Calu3 (cell line): ENCODE measurements around the gene ACAA1. TPM values are rescaled to one million over a fixed set of nuclear protein-coding genes. Genes with fewer than 3 reads are reported as not detected.

Experiments used
- BruUV-seq: library from RNA; stranded (reverse); fragments of 400-500 nt; replicated peaks from 2 replicates; lab custom pipeline; 2021; lab: Mats Ljungman, UMichigan
- CTCF ChIA-PET: fragments of 300-600 bp; sonication (Branson Sonifier 250); formaldehyde crosslinking; loops from one replicate; lab custom pipeline; 2022; ENCODE audit warnings: antibody characterized with exemption; lab: Charles Lee
- DNase-seq: peaks from one replicate; pipeline ENCODE4 v3.0.0; 2022
- H3K27ac Mint-ChIP-seq: one replicate; pipeline ENCODE4 v1.8.0; 2022; ENCODE audit warnings: mixed read lengths; ENCODE audit not compliant: unreplicated experiment
- H3K27me3 Mint-ChIP-seq: one replicate; pipeline ENCODE4 v1.8.0; 2022; ENCODE audit warnings: mixed read lengths; ENCODE audit not compliant: unreplicated experiment
- H3K36me3 Mint-ChIP-seq: one replicate; pipeline ENCODE4 v1.8.0; 2022; ENCODE audit warnings: mild to moderate bottlenecking, moderate library complexity, mixed read lengths; ENCODE audit not compliant: insufficient read depth, unreplicated experiment
- H3K4me1 Mint-ChIP-seq: one replicate; pipeline ENCODE4 v1.8.0; 2022; ENCODE audit warnings: mild to moderate bottlenecking, low read depth, mixed read lengths; ENCODE audit not compliant: unreplicated experiment
- H3K4me3 Mint-ChIP-seq: one replicate; pipeline ENCODE4 v1.8.0; 2022; ENCODE audit warnings: mild to moderate bottlenecking, low read depth, moderate library complexity, mixed read lengths; ENCODE audit not compliant: unreplicated experiment
- H3K9me3 Mint-ChIP-seq: one replicate; pipeline ENCODE4 v1.8.0; 2022; ENCODE audit warnings: low read depth, mixed read lengths; ENCODE audit not compliant: unreplicated experiment
- intact Hi-C: fragments of 100-400 bp; cut with micrococcal nuclease; formaldehyde crosslinking; loops from one replicate; pipeline ENCODE4 v1.10.0; 2022; ENCODE audit not compliant: unreplicated experiment
- total RNA-seq: library from RNA; stranded (reverse); gene quantifications from 2 replicates; pipeline ENCODE4 v1.2.3, GENCODE V29; 2022
- TF ChIP-seq, protein P1 (sequence below): fragments of 200-600 bp; IDR thresholded peaks from one replicate; pipeline ENCODE4 v1.8.0; 2022; ENCODE audit warnings: antibody characterized with exemption; ENCODE audit not compliant: unreplicated experiment

ACAA1 gene
- total RNA-seq, 1 experiment from 2014 or later, result 64.5 TPM

GRCh38 chr3:38117163-38117716 lies 19.7 kb downstream of the ACAA1 start:
- H3K4me3 Mint-ChIP-seq, result no peak overlapping the region
- H3K27me3 Mint-ChIP-seq, result peaks cover 13% of the 10 kb centered on the region
- no peak for DNase-seq
- intact Hi-C loops, result loop anchor here (2.0 to 5.0 kb wide), 3 partner anchors 112 to 180 kb away; no protein-coding TSS in a partner anchor
- TF ChIP-seq, protein P1, sequence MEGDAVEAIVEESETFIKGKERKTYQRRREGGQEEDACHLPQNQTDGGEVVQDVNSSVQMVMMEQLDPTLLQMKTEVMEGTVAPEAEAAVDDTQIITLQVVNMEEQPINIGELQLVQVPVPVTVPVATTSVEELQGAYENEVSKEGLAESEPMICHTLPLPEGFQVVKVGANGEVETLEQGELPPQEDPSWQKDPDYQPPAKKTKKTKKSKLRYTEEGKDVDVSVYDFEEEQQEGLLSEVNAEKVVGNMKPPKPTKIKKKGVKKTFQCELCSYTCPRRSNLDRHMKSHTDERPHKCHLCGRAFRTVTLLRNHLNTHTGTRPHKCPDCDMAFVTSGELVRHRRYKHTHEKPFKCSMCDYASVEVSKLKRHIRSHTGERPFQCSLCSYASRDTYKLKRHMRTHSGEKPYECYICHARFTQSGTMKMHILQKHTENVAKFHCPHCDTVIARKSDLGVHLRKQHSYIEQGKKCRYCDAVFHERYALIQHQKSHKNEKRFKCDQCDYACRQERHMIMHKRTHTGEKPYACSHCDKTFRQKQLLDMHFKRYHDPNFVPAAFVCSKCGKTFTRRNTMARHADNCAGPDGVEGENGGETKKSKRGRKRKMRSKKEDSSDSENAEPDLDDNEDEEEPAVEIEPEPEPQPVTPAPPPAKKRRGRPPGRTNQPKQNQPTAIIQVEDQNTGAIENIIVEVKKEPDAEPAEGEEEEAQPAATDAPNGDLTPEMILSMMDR, result no peak
- H3K36me3 Mint-ChIP-seq, result peaks cover 50% of the 10 kb centered on the region
- H3K27ac Mint-ChIP-seq, result no peak overlapping the region
- CTCF ChIA-PET, result interaction anchor here (0.7 to 1.5 kb wide), 5 partner anchors 16 to 253 kb away, joined by 3 to 15 read pairs (median 3); no protein-coding TSS in a partner anchor
- peaks cover 9% of the 10 kb centered on the region for H3K4me1 Mint-ChIP-seq
- H3K9me3 Mint-ChIP-seq, result no peaks in the 10 kb centered on the region
- BruUV-seq, result no TSS peak

- no peak overlapping the region for H3K4me3 Mint-ChIP-seq
- CTCF ChIA-PET, result interaction anchor here (1.3 kb wide), 1 partner anchor 17 kb away, joined by 3 read pairs; no protein-coding TSS in a partner anchor
- peaks cover 46% of the 10 kb centered on the region for H3K36me3 Mint-ChIP-seq
- intact Hi-C loops, result loop anchor here (2.0 to 5.0 kb wide), 3 partner anchors 112 to 181 kb away; no protein-coding TSS in a partner anchor
- BruUV-seq, result no TSS peak
- H3K27ac Mint-ChIP-seq, result no peak overlapping the region
- peaks cover 13% of the 10 kb centered on the region for H3K27me3 Mint-ChIP-seq
- no peaks in the 10 kb centered on the region for H3K9me3 Mint-ChIP-seq
- DNase-seq, result peak; percentile 26
- peaks cover 9% of the 10 kb centered on the region for H3K4me1 Mint-ChIP-seq
- TF ChIP-seq, protein P1, result no peak
Observed at GRCh38 chr3:38116471-38117162, 20.3 kb downstream of the ACAA1 start.

- H3K27ac Mint-ChIP-seq, result peak overlapping the region; percentile 60
- CTCF ChIA-PET, result interaction anchor here (1.3 kb wide), 1 partner anchor 18 kb away, joined by 3 read pairs; no protein-coding TSS in a partner anchor
- H3K36me3 Mint-ChIP-seq, result peaks cover 41% of the 10 kb centered on the region
- no TSS peak for BruUV-seq
- peaks cover 9% of the 10 kb centered on the region for H3K4me1 Mint-ChIP-seq
- no peak overlapping the region for H3K4me3 Mint-ChIP-seq
- peaks cover 13% of the 10 kb centered on the region for H3K27me3 Mint-ChIP-seq
- TF ChIP-seq, protein P1, result no peak
- intact Hi-C loops, result loop anchor here (2.0 to 5.0 kb wide), 3 partner anchors 111 to 181 kb away; no protein-coding TSS in a partner anchor
- no peak for DNase-seq
- H3K9me3 Mint-ChIP-seq, result no peaks in the 10 kb centered on the region
Observed at GRCh38 chr3:38115645-38116427, 21.1 kb downstream of the ACAA1 start.

DNA sequence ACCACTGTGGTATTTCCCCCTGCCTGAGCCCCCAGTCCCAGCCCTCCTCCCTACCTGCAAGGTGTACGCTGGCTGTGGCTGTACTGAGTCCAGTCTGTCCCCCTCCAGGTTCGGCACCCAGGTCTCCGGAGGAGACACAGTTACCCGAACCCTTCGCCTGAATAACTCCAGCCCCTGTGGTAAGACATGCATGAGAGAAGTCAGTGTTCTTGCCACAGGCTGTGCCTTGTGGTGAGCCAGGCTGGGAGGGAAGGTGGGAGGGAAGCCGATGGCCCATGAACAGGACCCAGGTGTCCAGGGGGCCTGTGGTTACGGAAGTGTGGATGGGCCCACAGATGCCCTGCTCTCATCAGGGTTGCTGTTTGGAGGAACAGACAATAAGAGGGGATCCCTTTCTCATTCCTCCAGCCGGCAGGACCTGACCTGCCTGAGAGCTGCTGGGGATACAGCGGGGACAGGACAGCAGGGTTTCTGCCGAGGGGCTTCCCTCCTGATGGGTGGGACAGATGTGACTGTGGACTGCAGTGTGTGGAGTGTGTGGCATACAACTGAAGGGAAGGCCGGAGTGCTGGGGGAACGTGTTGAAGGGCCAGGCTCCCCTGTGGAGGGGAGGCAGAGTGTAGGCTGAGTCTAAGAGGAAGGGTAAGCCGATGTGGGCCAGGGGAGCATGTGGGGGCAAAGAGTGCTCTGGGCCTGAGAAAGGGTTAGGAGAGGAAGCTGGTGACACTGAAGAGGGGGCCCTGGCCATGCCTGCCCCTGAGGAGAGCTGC lies 21.9 kb downstream of the ACAA1 start:
- Mint-ChIP-seq H3K4me1 (peaks cover 9% of the 10 kb centered on the region), H3K9me3 (no peaks in the 10 kb centered on the region), H3K4me3 (no peak overlapping the region), H3K36me3 (peaks cover 33% of the 10 kb centered on the region), H3K27ac (peak overlapping the region; percentile 60), H3K27me3 (peaks cover 13% of the 10 kb centered on the region)
- BruUV-seq, result no TSS peak
- intact Hi-C loops, result loop anchor here (5.0 kb wide), 2 partner anchors 132 to 182 kb away; no protein-coding TSS in a partner anchor
- CTCF ChIA-PET, result no interaction called here
- no peak for DNase-seq
- TF ChIP-seq, protein P1, result no peak
